HCT116 (cell line): Measurements from ENCODE around the gene RABEP1. TPM values are rescaled to one million over a fixed set of nuclear protein-coding genes. Genes with fewer than 3 reads are reported as not detected.

ENCODE experiments used
- ATAC-seq: fragments of 200-7000 bp; cut with Tn5 transposase; 2 replicates; pipeline ENCODE4 v1.9.1; 2020; ENCODE audit warnings: mild to moderate bottlenecking, moderate library complexity
- BruUV-seq: library from RNA; stranded (reverse); fragments of 400-500 nt; replicated peaks from 2 replicates; lab custom pipeline; 2021; lab: Mats Ljungman, UMichigan
- CTCF ChIA-PET: fragments of 300-600 bp; sonication (Branson Sonifier 250); formaldehyde crosslinking; loops from one replicate; lab custom pipeline; 2021; ENCODE audit warnings: antibody characterized with exemption; lab: Charles Lee
- POLR2A ChIA-PET: fragments of 300-600, 350-600 bp; sonication (Branson Sonifier 250); formaldehyde crosslinking; loops from one replicate; lab custom pipeline; 2021; ENCODE audit warnings: antibody characterized with exemption; lab: Charles Lee
- RAD21 ChIA-PET, 2 experiments: fragments of 300-600 bp; sonication (Branson Sonifier 250); formaldehyde crosslinking; loops; one replicate each; lab custom pipeline; 2023; ENCODE audit warnings: low total read pairs in 2 of 2; ENCODE audit not compliant: uncharacterized antibody in 2 of 2, unreplicated experiment in 2 of 2, low non-redundant PET in 1 of 2; lab: Charles Lee
- DNase-seq: peaks from one replicate; pipeline ENCODE4 v3.0.0-alpha.2; 2010; ENCODE audit warnings: low read depth, low spot score
- H2AFZ ChIP-seq: fragments of 200-600 bp; shearing (Covaris generic), sonication (generic); 2 replicates; pipeline ENCODE4 v1.6.1; 2017; ENCODE audit warnings: low read depth, mixed run types, mixed read lengths, antibody characterized with exemption, low read length; ENCODE audit not compliant: poor library complexity, severe bottlenecking
- H3K27ac ChIP-seq: 2 replicates; pipeline ENCODE4 v1.5.1; 2012; ENCODE audit warnings: low read depth, low read length
- H3K27me3 ChIP-seq: fragments of 200-600 bp; sonication (generic); 2 replicates; pipeline ENCODE4 v1.6.1; 2016; ENCODE audit warnings: mixed run types, low read length, mixed read lengths; ENCODE audit not compliant: insufficient read depth
- H3K36me3 ChIP-seq, 2 experiments: fragments of 200-500 bp in 1 of 2; fragments of 200-600 bp in 1 of 2; sonication (Bioruptor generic) in 1 of 2; sonication (generic) in 1 of 2; 2 replicates each; pipeline versions ENCODE4 v1.5.1 to v1.6.1; 2014 to 2016; ENCODE audit warnings: low read length in 2 of 2, inconsistent platforms in 1 of 2, mixed read lengths in 1 of 2, mixed run types in 1 of 2; ENCODE audit not compliant: insufficient read depth in 2 of 2, control insufficient read depth in 1 of 2
- H3K4me1 ChIP-seq, 2 experiments: fragments of 200-600 bp in 1 of 2; sonication (generic) in 1 of 2; 2 replicates each; pipeline versions ENCODE4 v1.5.1 to v1.6.1; 2012 to 2017; ENCODE audit warnings: low read length in 2 of 2, inconsistent platforms in 1 of 2, mild to moderate bottlenecking in 1 of 2, mixed read lengths in 1 of 2, mixed run types in 1 of 2, moderate library complexity in 1 of 2; ENCODE audit not compliant: insufficient read depth in 2 of 2, control insufficient read depth in 1 of 2
- H3K4me2 ChIP-seq: fragments of 200-600 bp; sonication (generic); 2 replicates; pipeline ENCODE4 v1.6.1; 2017; ENCODE audit warnings: mixed run types, low read length, mixed read lengths
- H3K4me3 ChIP-seq, 2 experiments: fragments of 200-600 bp in 1 of 2; sonication (generic) in 1 of 2; replicated peaks in 1 of 2; 2 replicates each; pipeline ENCODE4 v1.5.1; 2011 to 2016; ENCODE audit warnings: low read length in 2 of 2, control low read depth in 1 of 2, low read depth in 1 of 2, mild to moderate bottlenecking in 1 of 2, mixed read lengths in 1 of 2, mixed run types in 1 of 2
- H3K79me2 ChIP-seq: fragments of 200-600 bp; sonication (generic); 2 replicates; pipeline ENCODE4 v1.6.1; 2017; ENCODE audit warnings: mild to moderate bottlenecking, mixed run types, low read length, moderate library complexity, mixed read lengths; ENCODE audit not compliant: insufficient read depth
- H3K9ac ChIP-seq: fragments of 200-600 bp; sonication (generic); 2 replicates; pipeline ENCODE4 v1.6.1; 2016; ENCODE audit warnings: low read length, mixed read lengths
- H3K9me2 ChIP-seq: fragments of 200-600 bp; sonication (generic), shearing (Covaris generic); 2 replicates; pipeline ENCODE4 v1.6.1; 2017; ENCODE audit warnings: mixed run types, mild to moderate bottlenecking, moderate library complexity; ENCODE audit not compliant: insufficient read depth
- H3K9me3 ChIP-seq, 2 experiments: fragments of 200-500 bp in 1 of 2; fragments of 200-600 bp in 1 of 2; sonication (Bioruptor generic) in 1 of 2; sonication (generic) in 1 of 2; 2 replicates each; pipeline ENCODE4 v1.6.1; 2014 to 2017; ENCODE audit warnings: low read length in 2 of 2, mixed read lengths in 2 of 2, inconsistent platforms in 1 of 2, low read depth in 1 of 2, mild to moderate bottlenecking in 1 of 2, mixed run types in 1 of 2, moderate library complexity in 1 of 2; ENCODE audit not compliant: control insufficient read depth in 1 of 2, insufficient read depth in 1 of 2
- H4K20me1 ChIP-seq: fragments of 200-600 bp; sonication (generic), shearing (Covaris generic); 2 replicates; pipeline ENCODE4 v1.6.1; 2017; ENCODE audit warnings: mixed run types, mild to moderate bottlenecking, moderate library complexity; ENCODE audit not compliant: insufficient read depth
- CEBPB ChIP-seq: IDR thresholded peaks from 2 replicates; pipeline ENCODE4 v1.6.1; 2012; ENCODE audit warnings: low read depth
- ELF1 ChIP-seq: IDR thresholded peaks from 2 replicates; pipeline ENCODE4 v1.6.1; 2012; ENCODE audit warnings: low read depth, borderline replicate concordance
- EZH2 ChIP-seq: fragments of 200-600 bp; sonication (generic); IDR thresholded peaks from 2 replicates; pipeline ENCODE4 v1.6.1; 2017; ENCODE audit warnings: antibody characterized with exemption, mixed run types
- JUND ChIP-seq: IDR thresholded peaks from 2 replicates; pipeline ENCODE4 v1.6.1; 2012
- POLR2AphosphoS5 ChIP-seq: IDR thresholded peaks from 2 replicates; pipeline ENCODE4 v1.6.1; 2011; ENCODE audit warnings: mild to moderate bottlenecking, low read depth, low read length, moderate library complexity
- SRF ChIP-seq: IDR thresholded peaks from 2 replicates; pipeline ENCODE4 v1.6.1; 2012; ENCODE audit warnings: low read depth
- TCF7L2 ChIP-seq: IDR thresholded peaks from 2 replicates; pipeline ENCODE4 v1.7.0; 2011; ENCODE audit warnings: borderline replicate concordance, inconsistent platforms; ENCODE audit not compliant: insufficient read depth, insufficient read length; ENCODE audit errors: extremely low read depth
- YY1 ChIP-seq: IDR thresholded peaks from 2 replicates; pipeline ENCODE4 v1.6.1; 2011; ENCODE audit warnings: low read length, low read depth, moderate library complexity, mild to moderate bottlenecking; ENCODE audit not compliant: insufficient replicate concordance; ENCODE audit errors: extremely low read depth
- ZFX ChIP-seq: fragments of 450-650 bp; IDR thresholded peaks from 2 replicates; pipeline ENCODE4 v1.6.1; 2017
- intact Hi-C: fragments of 100-400 bp; cut with micrococcal nuclease; formaldehyde crosslinking; loops from 2 replicates; pipeline ENCODE4 v1.10.0; 2022
- total RNA-seq: library from RNA; stranded (reverse); gene quantifications from one replicate; pipeline ENCODE4 v1.2.1, GENCODE V29; 2021; ENCODE audit not compliant: unreplicated experiment
- TF ChIP-seq, protein P1 (sequence below), 3 experiments: fragments of 200-600 bp in 1 of 3; sonication (generic) in 1 of 3; IDR thresholded peaks in 2 of 3; conservative IDR thresholded peaks in 1 of 3; 2 replicates each; pipeline ENCODE4 v1.5.1; 2012 to 2017; ENCODE audit warnings: low read depth in 2 of 3, low read length in 2 of 3, antibody characterized with exemption in 1 of 3, borderline replicate concordance in 1 of 3, control low read depth in 1 of 3, mild to moderate bottlenecking in 1 of 3, mixed read lengths in 1 of 3, mixed run types in 1 of 3, moderate library complexity in 1 of 3; ENCODE audit not compliant: insufficient read depth in 1 of 3
- TF ChIP-seq, protein P2 (sequence below): IDR thresholded peaks from 2 replicates; pipeline ENCODE4 v1.6.1; 2012
- TF ChIP-seq, protein P3 (sequence below): IDR thresholded peaks from 2 replicates; pipeline ENCODE4 v1.6.1; 2012; ENCODE audit warnings: low read depth

Gene RABEP1
- total RNA-seq, 1 experiment from 2014 or later, result 38.5 TPM

DNA sequence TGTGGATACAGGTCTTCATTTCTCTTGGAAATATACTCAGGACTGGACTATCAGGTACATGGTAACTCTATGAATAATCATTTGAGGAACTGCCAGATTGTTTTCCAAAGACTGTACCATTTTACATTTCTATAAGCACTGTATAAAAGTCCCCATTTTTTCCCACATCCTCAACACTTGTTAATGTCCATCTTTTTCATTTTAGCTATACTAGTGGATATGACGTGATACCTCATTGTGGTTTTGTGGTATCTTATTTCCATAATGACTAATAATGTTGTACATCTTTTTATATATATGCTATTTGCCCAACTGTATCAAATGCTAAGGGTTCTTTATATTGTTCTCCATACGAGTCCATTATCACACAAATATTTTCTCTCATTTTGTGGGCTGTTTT lies 114.5 kb downstream of the RABEP1 start:
- BruUV-seq, result no TSS peak
- H3K4me1 ChIP-seq, result no peaks in the 10 kb centered on the region
- H3K36me3 ChIP-seq, result peaks cover 45 to 60% of the 10 kb centered on the region in 2 experiments
- DNase-seq (no peak), ATAC-seq (no peak)
- no peak overlapping the region for H3K4me2 ChIP-seq
- H3K27ac ChIP-seq, result no peak overlapping the region
- no peak for TF ChIP-seq CEBPB
- TF ChIP-seq JUND, result no peak
- TF ChIP-seq POLR2AphosphoS5, result no peak
- no peak for TF ChIP-seq ELF1
- TF ChIP-seq, protein P1, sequence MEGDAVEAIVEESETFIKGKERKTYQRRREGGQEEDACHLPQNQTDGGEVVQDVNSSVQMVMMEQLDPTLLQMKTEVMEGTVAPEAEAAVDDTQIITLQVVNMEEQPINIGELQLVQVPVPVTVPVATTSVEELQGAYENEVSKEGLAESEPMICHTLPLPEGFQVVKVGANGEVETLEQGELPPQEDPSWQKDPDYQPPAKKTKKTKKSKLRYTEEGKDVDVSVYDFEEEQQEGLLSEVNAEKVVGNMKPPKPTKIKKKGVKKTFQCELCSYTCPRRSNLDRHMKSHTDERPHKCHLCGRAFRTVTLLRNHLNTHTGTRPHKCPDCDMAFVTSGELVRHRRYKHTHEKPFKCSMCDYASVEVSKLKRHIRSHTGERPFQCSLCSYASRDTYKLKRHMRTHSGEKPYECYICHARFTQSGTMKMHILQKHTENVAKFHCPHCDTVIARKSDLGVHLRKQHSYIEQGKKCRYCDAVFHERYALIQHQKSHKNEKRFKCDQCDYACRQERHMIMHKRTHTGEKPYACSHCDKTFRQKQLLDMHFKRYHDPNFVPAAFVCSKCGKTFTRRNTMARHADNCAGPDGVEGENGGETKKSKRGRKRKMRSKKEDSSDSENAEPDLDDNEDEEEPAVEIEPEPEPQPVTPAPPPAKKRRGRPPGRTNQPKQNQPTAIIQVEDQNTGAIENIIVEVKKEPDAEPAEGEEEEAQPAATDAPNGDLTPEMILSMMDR (IDR thresholded peaks at IDR 0.05 in 2 of 3, conservative IDR thresholded peaks at IDR 0.05 in 1 of 3; ENCODE audit: borderline replicate concordance in 1 of 3, insufficient read depth in 1 of 3, low read depth in 2 of 3, low read length in 2 of 3), result no peak
- no peak for TF ChIP-seq SRF
- no peak for TF ChIP-seq YY1
- TF ChIP-seq ZFX, result no peak
- TF ChIP-seq TCF7L2, result no peak
- TF ChIP-seq, protein P2, sequence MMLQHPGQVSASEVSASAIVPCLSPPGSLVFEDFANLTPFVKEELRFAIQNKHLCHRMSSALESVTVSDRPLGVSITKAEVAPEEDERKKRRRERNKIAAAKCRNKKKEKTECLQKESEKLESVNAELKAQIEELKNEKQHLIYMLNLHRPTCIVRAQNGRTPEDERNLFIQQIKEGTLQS, result no peak
- no peak for TF ChIP-seq EZH2
- TF ChIP-seq, protein P3, sequence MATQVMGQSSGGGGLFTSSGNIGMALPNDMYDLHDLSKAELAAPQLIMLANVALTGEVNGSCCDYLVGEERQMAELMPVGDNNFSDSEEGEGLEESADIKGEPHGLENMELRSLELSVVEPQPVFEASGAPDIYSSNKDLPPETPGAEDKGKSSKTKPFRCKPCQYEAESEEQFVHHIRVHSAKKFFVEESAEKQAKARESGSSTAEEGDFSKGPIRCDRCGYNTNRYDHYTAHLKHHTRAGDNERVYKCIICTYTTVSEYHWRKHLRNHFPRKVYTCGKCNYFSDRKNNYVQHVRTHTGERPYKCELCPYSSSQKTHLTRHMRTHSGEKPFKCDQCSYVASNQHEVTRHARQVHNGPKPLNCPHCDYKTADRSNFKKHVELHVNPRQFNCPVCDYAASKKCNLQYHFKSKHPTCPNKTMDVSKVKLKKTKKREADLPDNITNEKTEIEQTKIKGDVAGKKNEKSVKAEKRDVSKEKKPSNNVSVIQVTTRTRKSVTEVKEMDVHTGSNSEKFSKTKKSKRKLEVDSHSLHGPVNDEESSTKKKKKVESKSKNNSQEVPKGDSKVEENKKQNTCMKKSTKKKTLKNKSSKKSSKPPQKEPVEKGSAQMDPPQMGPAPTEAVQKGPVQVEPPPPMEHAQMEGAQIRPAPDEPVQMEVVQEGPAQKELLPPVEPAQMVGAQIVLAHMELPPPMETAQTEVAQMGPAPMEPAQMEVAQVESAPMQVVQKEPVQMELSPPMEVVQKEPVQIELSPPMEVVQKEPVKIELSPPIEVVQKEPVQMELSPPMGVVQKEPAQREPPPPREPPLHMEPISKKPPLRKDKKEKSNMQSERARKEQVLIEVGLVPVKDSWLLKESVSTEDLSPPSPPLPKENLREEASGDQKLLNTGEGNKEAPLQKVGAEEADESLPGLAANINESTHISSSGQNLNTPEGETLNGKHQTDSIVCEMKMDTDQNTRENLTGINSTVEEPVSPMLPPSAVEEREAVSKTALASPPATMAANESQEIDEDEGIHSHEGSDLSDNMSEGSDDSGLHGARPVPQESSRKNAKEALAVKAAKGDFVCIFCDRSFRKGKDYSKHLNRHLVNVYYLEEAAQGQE, result no peak
- CTCF ChIA-PET, result no interaction called here
- no peak overlapping the region for H3K9ac ChIP-seq
- no peak overlapping the region for H2AFZ ChIP-seq
- H3K4me3 ChIP-seq, result no peak overlapping the region
- H3K9me2 ChIP-seq, result no peaks in the 10 kb centered on the region
- intact Hi-C loops, result no loop called here
- no peaks in the 10 kb centered on the region for H3K9me3 ChIP-seq
- 0 out of 2 replicates have a peak, but pooled peaks cover 4% of the 10 kb centered on the region for H4K20me1 ChIP-seq
- RAD21 ChIA-PET, result no interaction called here
- POLR2A ChIA-PET, result no interaction called here
- no peaks in the 10 kb centered on the region for H3K27me3 ChIP-seq
- peaks cover 20% of the 10 kb centered on the region for H3K79me2 ChIP-seq
